K562 (cell line): ENCODE results near the gene UTP11. TPM values are rescaled to one million over a fixed set of nuclear protein-coding genes. Genes with fewer than 3 reads are reported as not detected.

Experiments used
- ATAC-seq: fragments of 200-7000 bp; cut with Tn5 transposase; 3 replicates; pipeline ENCODE4 v1.9.1; 2020; ENCODE audit warnings: moderate library complexity
- BruUV-seq: library from RNA; stranded (reverse); fragments of 400-500 nt; replicated peaks from 2 replicates; lab custom pipeline; 2021; lab: Mats Ljungman, UMichigan
- CTCF ChIA-PET: fragments of 300-600 bp; formaldehyde crosslinking; extraction: SDS; loops from one replicate; lab custom pipeline; 2021; ENCODE audit warnings: low intra/inter-chr PET ratio; lab: Yijun Ruan, JAX
- POLR2A ChIA-PET: fragments of 300-600, 350-650 bp; sonication (Branson Sonifier 250); formaldehyde crosslinking; extraction: SDS; loops from one replicate; lab custom pipeline; 2021; ENCODE audit warnings: antibody characterized with exemption, inconsistent platforms; lab: Yijun Ruan, JAX
- DNase-seq, 4 experiments: peaks; one replicate each; pipeline versions ENCODE4 v3.0.0 to v3.0.0-alpha.2; 2011 to 2018; ENCODE audit warnings: low spot score in 3 of 4, mixed read lengths in 3 of 4; ENCODE audit errors: extremely low read depth in 1 of 4
- FAIRE-seq: peaks from 2 replicates; lab custom pipeline; 2011; peaks lifted over from hg19 to GRCh38; lab: Jason Lieb, UNC
- H2AFZ ChIP-seq: 2 replicates; pipeline ENCODE4 v1.6.0; 2011; ENCODE audit warnings: low read depth, low read length, control low read depth, inconsistent platforms
- H3K27ac ChIP-seq: fragments of 200-600 bp; 3 replicates; pipeline ENCODE4 v1.8.0; 2011; ENCODE audit warnings: low read depth, mild to moderate bottlenecking, control low read depth, inconsistent platforms, low read length, moderate library complexity, mixed read lengths; ENCODE audit errors: extremely low read depth
- H3K27me3 ChIP-seq, 2 experiments: fragments of 300-600 bp in 1 of 2; 2 replicates in 1 of 2; 3 replicates in 1 of 2; pipeline versions ENCODE4 v1.6.0 to v1.8.0; 2011; ENCODE audit warnings: inconsistent platforms in 2 of 2, low read length in 2 of 2, mild to moderate bottlenecking in 1 of 2, mixed read lengths in 1 of 2, moderate library complexity in 1 of 2; ENCODE audit not compliant: control insufficient read depth in 2 of 2, insufficient read depth in 2 of 2
- H3K36me3 ChIP-seq: fragments of 300-600 bp; 3 replicates; pipeline ENCODE4 v1.8.0; 2011; ENCODE audit warnings: mild to moderate bottlenecking, low read length, inconsistent platforms; ENCODE audit not compliant: control insufficient read depth, insufficient read depth
- H3K4me1 ChIP-seq, 2 experiments: fragments of 200-600 bp in 1 of 2; replicated peaks in 1 of 2; 2 replicates in 1 of 2; 3 replicates in 1 of 2; pipeline versions ENCODE4 v1.5.1 to v1.8.0; 2011; ENCODE audit warnings: inconsistent platforms in 2 of 2, low read length in 2 of 2, mild to moderate bottlenecking in 1 of 2, mixed read lengths in 1 of 2, moderate library complexity in 1 of 2; ENCODE audit not compliant: control insufficient read depth in 2 of 2, insufficient read depth in 2 of 2
- H3K4me2 ChIP-seq: 2 replicates; pipeline ENCODE4 v1.6.1; 2011; ENCODE audit warnings: low read length, control low read depth, inconsistent platforms, mixed read lengths; ENCODE audit not compliant: insufficient read depth
- H3K4me3 ChIP-seq: fragments of 200-600 bp; sonication (generic), shearing (Covaris generic); 2 replicates; pipeline ENCODE4 v1.5.1; 2016; ENCODE audit warnings: control low read depth, inconsistent platforms
- H3K79me2 ChIP-seq: fragments of 200-600 bp; 3 replicates; pipeline ENCODE4 v1.8.0; 2011; ENCODE audit warnings: low read length, inconsistent platforms; ENCODE audit not compliant: control insufficient read depth, insufficient read depth
- H3K9ac ChIP-seq, 2 experiments: 2 replicates each; pipeline versions ENCODE4 v1.6.0 to v1.6.1; 2011; ENCODE audit warnings: low read depth in 2 of 2, low read length in 2 of 2, control low read depth in 1 of 2, inconsistent platforms in 1 of 2, mild to moderate bottlenecking in 1 of 2, mixed read lengths in 1 of 2; ENCODE audit not compliant: insufficient read depth in 1 of 2
- H3K9me1 ChIP-seq: one replicate; pipeline ENCODE4 v1.6.0; 2011; ENCODE audit warnings: inconsistent platforms, mild to moderate bottlenecking, low read length, moderate library complexity; ENCODE audit not compliant: control insufficient read depth, insufficient read depth
- H3K9me3 ChIP-seq: replicated peaks from 2 replicates; pipeline ENCODE4 v1.5.1; 2011; ENCODE audit warnings: low read depth, low read length, inconsistent platforms; ENCODE audit not compliant: control insufficient read depth, insufficient read depth
- H4K20me1 ChIP-seq: replicated peaks from 2 replicates; pipeline ENCODE4 v1.6.1; 2011; ENCODE audit warnings: low read length, inconsistent platforms, mixed read lengths; ENCODE audit not compliant: control insufficient read depth, insufficient read depth
- ELF4 ChIP-seq: fragments of 450-650 bp; formaldehyde crosslinking; IDR thresholded peaks from 2 replicates; pipeline ENCODE4 v1.4.0; 2022; ENCODE audit warnings: missing genetic modification characterization
- GTF2E2 ChIP-seq: fragments of 200-800 bp; sonication (Bioruptor generic); IDR thresholded peaks from 2 replicates; pipeline ENCODE4 v1.6.1; 2016; ENCODE audit warnings: missing genetic modification characterization, missing compliant biosample characterization
- KDM4B ChIP-seq, 2 experiments: fragments of 450-650 bp in 1 of 2; sonication (generic) in 1 of 2; IDR thresholded peaks; 2 replicates each; pipeline ENCODE4 v1.6.1; 2016 to 2017; ENCODE audit warnings: borderline replicate concordance in 2 of 2, antibody characterized with exemption in 1 of 2, low read depth in 1 of 2, mild to moderate bottlenecking in 1 of 2
- NFYB ChIP-seq: IDR thresholded peaks from 2 replicates; pipeline ENCODE4 v1.6.1; 2011; ENCODE audit warnings: mild to moderate bottlenecking, moderate library complexity; ENCODE audit not compliant: insufficient read length; ENCODE audit errors: extremely low read depth
- POLR2AphosphoS5 ChIP-seq: IDR thresholded peaks from 2 replicates; pipeline ENCODE4 v1.6.1; 2011; ENCODE audit warnings: mild to moderate bottlenecking, low read depth, low read length, moderate library complexity; ENCODE audit not compliant: control insufficient read depth, insufficient read depth
- RBFOX2 ChIP-seq: fragments of 200-400 bp; formaldehyde crosslinking; IDR thresholded peaks from 2 replicates; pipeline ENCODE4 v1.6.1; 2017; ENCODE audit warnings: low read depth, mild to moderate bottlenecking, low read length, moderate library complexity
- SP2 ChIP-seq: IDR thresholded peaks from 2 replicates; pipeline ENCODE4 v1.6.1; 2011; ENCODE audit warnings: mild to moderate bottlenecking, low read depth, low read length, moderate library complexity; ENCODE audit not compliant: poor library complexity, severe bottlenecking; ENCODE audit errors: extremely low read depth
- SPI1 ChIP-seq: IDR thresholded peaks from 2 replicates; pipeline ENCODE4 v1.6.1; 2011; ENCODE audit warnings: low read depth, low read length, control low read depth, borderline replicate concordance
- ZNF197 ChIP-seq: fragments of 200-800 bp; sonication (Bioruptor generic); IDR thresholded peaks from 2 replicates; pipeline ENCODE4 v1.6.1; 2016; ENCODE audit warnings: low read depth, missing genetic modification characterization, missing compliant biosample characterization
- ZNF551 ChIP-seq: fragments of 250-450 bp; sonication (Bioruptor Pico); IDR thresholded peaks from 2 replicates; pipeline ENCODE4 v1.5.0; 2021; ENCODE audit warnings: mild to moderate bottlenecking, moderate library complexity
- WGBS: fragments of 100-300 bp; shearing (Covaris generic); methylation state at CpG from one replicate; pipeline ENCODE4 v1.1.6; 2016; ENCODE audit warnings: low coverage, mixed read lengths; ENCODE audit not compliant: insufficient coverage; ENCODE audit errors: missing lambda C conversion rate; 5-methylcytosine and 5-hydroxymethylcytosine counted together
- in situ Hi-C: fragments of 300-500 bp; cut with MboI; formaldehyde crosslinking; loops from 4 replicates; pipeline ENCODE4 v1.15.0; 2018; ENCODE audit warnings: inconsistent platforms, mixed read lengths
- intact Hi-C: fragments of 100-400 bp; cut with micrococcal nuclease; formaldehyde crosslinking; loops from 2 replicates; pipeline ENCODE4 v1.14.2; 2022
- polyA plus RNA-seq, 8 experiments: library from polyadenylated mRNA; depleted of rRNA in 4 of 8; stranded (reverse) in 5 of 8; unstranded in 3 of 8; fragments of >200 nt; fragmentation: Nextera tagmentation in 2 of 8; fragmentation: Illumina TruSeq in 1 of 8; extraction: Ambion mirVana in 2 of 8; extraction: Trizol in 1 of 8; gene quantifications; 2 replicates each; pipeline versions ENCODE4 v1.2.1 to v1.2.3, GENCODE V29; 2011 to 2014; ENCODE audit warnings: inconsistent platforms in 1 of 8, missing spikeins in 1 of 8
- total RNA-seq, 7 experiments: library from RNA; depleted of rRNA in 6 of 7; stranded (reverse); fragments of >200 nt in 6 of 7; fragmentation: Illumina TruSeq in 2 of 7; extraction: Trizol in 2 of 7; gene quantifications; 2 replicates each; pipeline versions ENCODE4 v1.2.1 to v1.2.3, GENCODE V29; 2011 to 2021; ENCODE audit warnings: low replicate concordance in 1 of 7
- TF ChIP-seq, protein P1 (sequence below): fragments of 200-800 bp; sonication (Bioruptor generic); IDR thresholded peaks from 2 replicates; pipeline ENCODE4 v1.6.1; 2017; ENCODE audit warnings: missing genetic modification characterization, missing compliant biosample characterization

Gene UTP11
- total and polyA plus RNA-seq, 9 of the 15 experiments (the other 6 are each of a cell fraction or from before 2014, with no cell fraction given), result 91.1 to 378 (median 221) TPM

DNA sequence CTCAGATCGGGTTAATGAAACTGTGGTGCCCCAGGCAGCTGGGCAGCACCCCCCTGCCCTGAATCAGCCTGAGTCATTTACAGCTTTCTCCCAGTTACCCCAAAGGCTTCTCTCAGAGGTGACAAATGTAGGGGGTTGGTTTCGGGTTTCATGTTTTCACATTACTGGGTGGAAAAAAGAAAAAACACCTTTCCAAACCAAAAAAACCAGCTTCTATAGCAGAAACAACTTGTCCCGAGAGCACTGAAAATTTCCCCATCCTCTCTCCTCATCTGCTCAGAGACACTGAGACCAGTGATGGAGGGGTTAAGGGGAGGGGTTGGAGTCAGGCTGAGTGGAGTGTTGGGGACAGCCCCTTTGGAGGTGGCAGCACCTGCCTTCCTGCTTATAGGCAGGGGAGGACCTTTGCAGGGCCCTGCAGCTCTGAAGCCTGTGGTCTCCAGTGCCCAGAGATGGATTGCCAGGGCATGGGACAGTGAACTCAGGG lies 15.6 kb downstream of the UTP11 start:
- CTCF ChIA-PET, result no interaction called here
- Histone ChIP-seq H3K4me2 (no peak overlapping the region), H3K9me1 (no peaks in the 10 kb centered on the region), H3K79me2 (no peaks in the 10 kb centered on the region), H3K27me3 (no peaks in the 10 kb centered on the region), H3K9me3 (no peaks in the 10 kb centered on the region), H2AFZ (no peak overlapping the region), H3K36me3 (peaks cover 43% of the 10 kb centered on the region), H3K4me1 (peaks cover 10 to 34% of the 10 kb centered on the region in 2 experiments; a peak in 4 of 5 replicates), H4K20me1 (peaks cover 21% of the 10 kb centered on the region), H3K4me3 (no peak overlapping the region), H3K27ac (no peak overlapping the region), H3K9ac (no peak overlapping the region)
- intact Hi-C loops, result no loop called here
- POLR2A ChIA-PET, result interaction anchor here (0.6 to 4.0 kb wide), 13 partner anchors 9 to 1982 kb away, joined by 3 to 43 read pairs (median 5); partner anchors contain the start of gene UTP11
- FAIRE-seq (no peak), DNase-seq (no peak), ATAC-seq (peak; percentile 49)
- BruUV-seq, result no TSS peak
- TF ChIP-seq ZNF197 (CRISPR knock-in tag), result no peak
- no peak for TF ChIP-seq RBFOX2
- TF ChIP-seq POLR2AphosphoS5, result peak; percentile 26; the same call in 1 of the 2 replicates
- in situ Hi-C loops, result loop anchor here (25.0 kb wide), 1 partner anchor 559 kb away; no protein-coding TSS in a partner anchor
- 62% methylated on average over 3 of the region's 3 CpGs for WGBS

DNA sequence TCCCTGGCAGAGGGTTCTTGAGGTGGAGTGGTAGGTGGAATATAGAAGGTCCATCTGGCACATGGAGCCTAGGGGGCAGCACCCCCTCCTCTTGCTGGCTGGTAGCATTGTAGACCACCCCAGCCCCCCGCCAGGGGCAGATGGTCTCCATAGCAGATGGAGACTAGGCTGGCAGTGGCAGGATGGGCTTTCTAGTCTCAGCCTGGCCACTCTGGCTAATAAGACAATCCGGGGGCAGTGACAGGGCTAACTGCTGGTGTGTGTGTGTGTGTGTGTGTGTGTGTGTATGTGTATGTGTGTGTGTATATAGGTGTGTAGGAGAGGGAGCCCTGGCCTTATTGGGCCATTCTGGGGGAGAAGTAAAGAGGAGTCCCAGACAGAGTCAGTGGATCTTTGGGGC lies 16.1 kb downstream of the UTP11 start:
- intact Hi-C loops, result no loop called here
- no peaks in the 10 kb centered on the region for H3K9me1 ChIP-seq
- ATAC-seq (peak; percentile 11), DNase-seq (no peak), FAIRE-seq (no peak)
- no TSS peak for BruUV-seq
- H3K4me1 ChIP-seq, result peaks cover 10 to 34% of the 10 kb centered on the region in 2 experiments; a peak in 4 of 5 replicates
- no peak overlapping the region for H2AFZ ChIP-seq
- no peaks in the 10 kb centered on the region for H3K9me3 ChIP-seq
- WGBS, result 59% methylated on average over 2 of the region's 2 CpGs
- in situ Hi-C loops, result loop anchor here (25.0 kb wide), 1 partner anchor 559 kb away; no protein-coding TSS in a partner anchor
- H3K27me3 ChIP-seq, result no peaks in the 10 kb centered on the region
- peaks cover 21% of the 10 kb centered on the region for H4K20me1 ChIP-seq
- ChIA-PET CTCF (no interaction called here), POLR2A (interaction anchor here (0.6 to 4.0 kb wide), 10 partner anchors 8 to 1982 kb away, joined by 3 to 43 read pairs (median 6); partner anchors contain the start of gene UTP11)
- no peak overlapping the region for H3K4me3 ChIP-seq
- H3K27ac ChIP-seq, result no peak overlapping the region
- no peaks in the 10 kb centered on the region for H3K79me2 ChIP-seq
- H3K36me3 ChIP-seq, result peaks cover 38% of the 10 kb centered on the region
- no peak overlapping the region for H3K4me2 ChIP-seq
- peak overlapping the region in 1 of 2 experiments; percentile 31; a peak in 1 of 4 replicates for H3K9ac ChIP-seq
- TF ChIP-seq SPI1 (no peak), KDM4B (IDR thresholded peaks at IDR 0.05; ENCODE audit: borderline replicate concordance in 2 of 2, low read depth in 1 of 2) (no peak), ZNF551 (CRISPR knock-in tag) (no peak), GTF2E2 (no peak), NFYB (no peak), SP2 (no peak), ELF4 (CRISPR knock-in tag) (peak; percentile 66; the same call in 1 of the 2 replicates)
- TF ChIP-seq, protein P1, sequence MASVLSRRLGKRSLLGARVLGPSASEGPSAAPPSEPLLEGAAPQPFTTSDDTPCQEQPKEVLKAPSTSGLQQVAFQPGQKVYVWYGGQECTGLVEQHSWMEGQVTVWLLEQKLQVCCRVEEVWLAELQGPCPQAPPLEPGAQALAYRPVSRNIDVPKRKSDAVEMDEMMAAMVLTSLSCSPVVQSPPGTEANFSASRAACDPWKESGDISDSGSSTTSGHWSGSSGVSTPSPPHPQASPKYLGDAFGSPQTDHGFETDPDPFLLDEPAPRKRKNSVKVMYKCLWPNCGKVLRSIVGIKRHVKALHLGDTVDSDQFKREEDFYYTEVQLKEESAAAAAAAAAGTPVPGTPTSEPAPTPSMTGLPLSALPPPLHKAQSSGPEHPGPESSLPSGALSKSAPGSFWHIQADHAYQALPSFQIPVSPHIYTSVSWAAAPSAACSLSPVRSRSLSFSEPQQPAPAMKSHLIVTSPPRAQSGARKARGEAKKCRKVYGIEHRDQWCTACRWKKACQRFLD (CRISPR knock-in tag), result no peak
